Peyer's patch (tissue), 4 donors: Measurements from ENCODE around the gene SDR39U1. TPM values are rescaled to one million over a fixed set of nuclear protein-coding genes. Genes with fewer than 3 reads are reported as not detected.

ENCODE experiments used
- DNase-seq, 3 donors: peaks; one replicate each; pipeline ENCODE4 v3.0.0-alpha.2; 2017 to 2019
- H3K27ac ChIP-seq, 4 donors: fragments of 200-600 bp; sonication (generic); one replicate each; pipeline ENCODE4 v1.5.1; 2016 to 2019
- H3K27me3 ChIP-seq, 2 donors: fragments of 200-600 bp; sonication (generic); one replicate each; pipeline ENCODE4 v1.5.1; 2019
- H3K36me3 ChIP-seq, 3 donors: fragments of 200-600 bp; sonication (generic); one replicate each; pipeline ENCODE4 v1.5.1; 2016 to 2019
- H3K4me1 ChIP-seq, 4 donors: fragments of 200-600 bp; sonication (generic); one replicate each; pipeline ENCODE4 v1.5.1; 2016 to 2019
- H3K4me3 ChIP-seq, 4 donors: fragments of 200-600 bp; sonication (generic); 1 replicate in 3 of 4; 2 replicates in 1 of 4; pipeline ENCODE4 v1.5.1; 2016 to 2019; ENCODE audit warnings: mild to moderate bottlenecking in 1 of 4
- H3K9me3 ChIP-seq, 4 donors: fragments of 200-600 bp; sonication (generic); one replicate each; pipeline ENCODE4 v1.5.1; 2016 to 2019; ENCODE audit warnings: mild to moderate bottlenecking in 1 of 4
- CTCF ChIP-seq, 6 experiments: fragments of 450-650 bp in 4 of 6; fragments of 200-600 bp in 2 of 6; sonication (generic) in 1 of 6; IDR thresholded peaks; one replicate each; pipeline ENCODE4 v1.5.1; 2017 to 2019; ENCODE audit warnings: antibody characterized with exemption in 6 of 6, mild to moderate bottlenecking in 3 of 6, moderate library complexity in 1 of 6
- POLR2A ChIP-seq, 2 donors: fragments of 450-650 bp; IDR thresholded peaks; one replicate each; pipeline ENCODE4 v1.5.1; 2017; ENCODE audit warnings: antibody characterized with exemption in 2 of 2, mild to moderate bottlenecking in 2 of 2, moderate library complexity in 2 of 2
- total RNA-seq, 4 donors: library from RNA; depleted of rRNA; stranded (reverse); fragments of >200 nt; gene quantifications; one replicate each; pipeline ENCODE4 v1.1.0, GENCODE V29; 2016

The SDR39U1 gene
- total RNA-seq, 4 donors from 2014 or later, result 25.7 to 98.2 (median 48.9) TPM

DNA sequence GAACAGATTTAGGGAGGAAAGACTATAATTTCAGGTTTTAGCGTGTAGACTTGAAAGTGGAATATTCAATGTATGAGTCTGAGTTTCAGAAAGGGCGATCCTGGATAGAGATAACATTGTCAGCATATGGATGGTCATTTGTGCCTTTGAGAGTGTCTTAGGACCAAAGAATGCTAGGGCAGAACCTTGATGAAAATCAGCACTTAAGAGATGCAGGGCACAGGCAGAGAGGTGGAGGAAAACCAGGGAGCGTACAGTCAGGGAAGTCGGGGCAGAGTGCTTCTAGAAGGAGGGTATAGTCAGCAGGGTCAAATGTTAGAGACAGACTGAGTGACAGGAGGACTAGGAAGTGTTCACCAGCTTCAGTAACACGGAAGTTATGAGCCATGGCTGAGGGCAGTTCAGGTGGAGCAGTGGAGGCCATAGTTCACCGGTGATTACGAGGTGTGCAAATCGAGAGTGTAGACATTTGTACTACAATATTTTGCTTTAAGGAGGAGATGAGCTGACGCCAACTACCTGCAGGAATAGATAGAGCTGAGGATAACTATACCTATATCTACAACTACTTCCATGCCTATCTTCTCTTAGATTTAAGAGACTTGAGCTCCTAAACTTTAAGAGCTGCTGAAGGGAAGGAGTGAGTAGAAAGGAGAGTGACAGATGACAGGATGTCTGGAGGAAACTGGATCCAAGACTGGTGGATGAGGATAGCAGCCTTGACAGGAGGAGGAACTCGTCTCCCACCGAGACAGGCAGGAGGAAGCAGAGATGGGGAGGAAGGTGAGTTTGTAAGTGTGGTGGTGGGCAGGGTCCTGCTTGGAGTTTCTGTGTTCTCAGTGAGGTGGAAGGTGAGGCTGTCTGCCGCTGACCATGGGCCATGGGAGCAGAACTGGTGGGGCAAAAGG is 19.6 kb downstream of the SDR39U1 start:
- H3K4me3 ChIP-seq, result peak overlapping the region in 3 of 4 donors; percentile 0 to 53 (median 41)
- TF ChIP-seq POLR2A (IDR thresholded peaks at IDR 0.05) (peak; percentile 49 to 71), CTCF (IDR thresholded peaks at IDR 0.05) (no peak)
- H3K4me1 ChIP-seq, result peaks cover 0 to 41% (median 1%) of the 10 kb centered on the region in 4 donors
- H3K9me3 ChIP-seq, result no peaks in the 10 kb centered on the region
- H3K27ac ChIP-seq, result peak overlapping the region in 3 of 4 donors; percentile 41 to 99 (median 78)
- no peaks in the 10 kb centered on the region for H3K36me3 ChIP-seq
- peak in 2 of 3 donors; percentile 74 to 81 for DNase-seq
- no peaks in the 10 kb centered on the region for H3K27me3 ChIP-seq

GRCh38 chr14:24422261-24422660 is 20.3 kb downstream of the SDR39U1 start:
- peaks cover 0 to 34% (median 1%) of the 10 kb centered on the region in 4 donors for H3K4me1 ChIP-seq

DNA sequence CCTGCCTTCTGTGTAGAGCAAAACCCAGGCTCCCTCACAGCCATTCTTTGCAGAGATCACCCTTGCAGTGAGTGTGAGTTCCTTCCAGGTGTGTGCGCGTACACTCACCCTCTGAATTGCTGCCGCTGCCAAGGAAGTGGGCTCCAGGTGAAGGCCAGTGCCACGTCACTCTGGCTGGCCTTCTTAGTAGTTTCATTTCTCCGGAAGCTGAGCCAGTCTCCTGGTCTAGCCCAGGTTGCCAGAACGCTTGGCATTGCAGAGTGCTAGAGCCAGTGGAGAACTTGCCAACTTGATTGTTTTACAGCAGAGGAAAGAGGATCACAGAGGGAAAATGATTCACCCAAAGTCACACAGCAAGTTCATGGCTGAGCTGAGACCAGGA is 24.1 kb downstream of the SDR39U1 start:
- TF ChIP-seq CTCF (IDR thresholded peaks at IDR 0.05) (no peak), POLR2A (IDR thresholded peaks at IDR 0.05) (peak in 1 of 2 donors; percentile 57)
- peak in 2 of 3 donors; percentile 72 to 87 for DNase-seq
- no peaks in the 10 kb centered on the region for H3K9me3 ChIP-seq
- no peaks in the 10 kb centered on the region for H3K27me3 ChIP-seq
- H3K4me1 ChIP-seq, result peaks cover 0 to 21% (median 1%) of the 10 kb centered on the region in 4 donors
- peak overlapping the region in 3 of 4 donors; percentile 23 to 73 (median 44) for H3K27ac ChIP-seq
- peak overlapping the region in 1 of 4 donors; percentile 1 for H3K4me3 ChIP-seq
- H3K36me3 ChIP-seq, result peaks cover 0 to 16% (median 0%) of the 10 kb centered on the region in 3 donors

More at GRCh38 chr14:24422261-24422660, 20.3 kb downstream of the SDR39U1 start:
- H3K4me3 ChIP-seq, result no peak overlapping the region
- peak overlapping the region in 2 of 4 donors; percentile 78 to 99 for H3K27ac ChIP-seq
- no peak for DNase-seq
- H3K27me3 ChIP-seq, result no peaks in the 10 kb centered on the region
- TF ChIP-seq POLR2A (IDR thresholded peaks at IDR 0.05) (no peak), CTCF (IDR thresholded peaks at IDR 0.05) (no peak)
- H3K36me3 ChIP-seq, result no peaks in the 10 kb centered on the region
- no peaks in the 10 kb centered on the region for H3K9me3 ChIP-seq

GRCh38 chr14:24417832-24418491 is 24.6 kb downstream of the SDR39U1 start:
- no peaks in the 10 kb centered on the region for H3K9me3 ChIP-seq
- no peaks in the 10 kb centered on the region for H3K27me3 ChIP-seq
- H3K4me3 ChIP-seq, result peak overlapping the region in 1 of 4 donors; percentile 1
- no peak for TF ChIP-seq CTCF (IDR thresholded peaks at IDR 0.05)
- no peak for TF ChIP-seq POLR2A (IDR thresholded peaks at IDR 0.05)
- H3K27ac ChIP-seq, result peak overlapping the region in 2 of 4 donors; percentile 44 to 73
- H3K36me3 ChIP-seq, result peaks cover 0 to 20% (median 0%) of the 10 kb centered on the region in 3 donors
- DNase-seq, result peak in 1 of 3 donors; percentile 43
- peaks cover 0 to 21% (median 1%) of the 10 kb centered on the region in 4 donors for H3K4me1 ChIP-seq

GRCh38 chr14:24416932-24417619 is 25.5 kb downstream of the SDR39U1 start:
- TF ChIP-seq POLR2A (IDR thresholded peaks at IDR 0.05), result no peak

More at GRCh38 chr14:24416932-24417619, 25.5 kb downstream of the SDR39U1 start:
- H3K4me1 ChIP-seq, result peaks cover 0 to 12% (median 0%) of the 10 kb centered on the region in 4 donors
- peak in 1 of 3 donors; percentile 41 for DNase-seq
- peaks cover 0 to 22% (median 0%) of the 10 kb centered on the region in 3 donors for H3K36me3 ChIP-seq
- H3K27me3 ChIP-seq, result no peaks in the 10 kb centered on the region
- H3K9me3 ChIP-seq, result no peaks in the 10 kb centered on the region
- H3K27ac ChIP-seq, result no peak overlapping the region
- H3K4me3 ChIP-seq, result no peak overlapping the region
